Loucy (cell line): ENCODE data around the gene MAN1C1.

Experiments
- H2AFZ ChIP-seq: fragments of 200-600 bp; sonication (generic); 2 replicates; pipeline ENCODE4 v1.6.0; 2016; ENCODE audit warnings: antibody characterized with exemption, mild to moderate bottlenecking, low read length, moderate library complexity
- H3F3A ChIP-seq: fragments of 200-600 bp; 2 replicates; pipeline ENCODE4 v1.6.0; 2016; ENCODE audit warnings: antibody characterized with exemption, low read depth, mild to moderate bottlenecking
- H3K27me3 ChIP-seq: fragments of 200-600 bp; sonication (generic); 2 replicates; pipeline ENCODE4 v1.6.1; 2014; ENCODE audit warnings: low read length, mild to moderate bottlenecking; ENCODE audit not compliant: insufficient read depth, poor library complexity, severe bottlenecking
- H3K36me3 ChIP-seq: fragments of 200-600 bp; sonication (generic); 2 replicates; pipeline ENCODE4 v1.6.1; 2016; ENCODE audit warnings: low read length; ENCODE audit not compliant: insufficient read depth
- H3K4me1 ChIP-seq: fragments of 200-600 bp; sonication (generic); 2 replicates; pipeline ENCODE4 v1.5.1; 2014; ENCODE audit warnings: low read length, mild to moderate bottlenecking; ENCODE audit not compliant: insufficient read depth, poor library complexity, severe bottlenecking
- H3K4me2 ChIP-seq: fragments of 200-600 bp; sonication (generic); 2 replicates; pipeline ENCODE4 v1.6.0; 2014; ENCODE audit warnings: antibody characterized with exemption, low read length, low read depth, mild to moderate bottlenecking; ENCODE audit not compliant: poor library complexity, severe bottlenecking
- H3K4me3 ChIP-seq: fragments of 200-600 bp; sonication (generic); 2 replicates; pipeline ENCODE4 v1.5.1; 2014; ENCODE audit warnings: low read length, mild to moderate bottlenecking, mixed read lengths; ENCODE audit not compliant: poor library complexity, severe bottlenecking
- H3K79me2 ChIP-seq: fragments of 200-600 bp; sonication (generic); 2 replicates; pipeline ENCODE4 v1.6.1; 2014; ENCODE audit warnings: low read length; ENCODE audit not compliant: insufficient read depth
- H3K9ac ChIP-seq: fragments of 200-600 bp; sonication (generic); 2 replicates; pipeline ENCODE4 v1.6.0; 2014; ENCODE audit warnings: mild to moderate bottlenecking, low read depth, low read length, moderate library complexity; ENCODE audit not compliant: poor library complexity, severe bottlenecking
- H3K9me2 ChIP-seq: fragments of 200-600 bp; sonication (generic); replicated peaks from 2 replicates; pipeline ENCODE4 v1.6.1; 2016; ENCODE audit warnings: low read depth, low read length, mixed read lengths
- H3K9me3 ChIP-seq: fragments of 200-600 bp; sonication (generic); 2 replicates; pipeline ENCODE4 v1.6.1; 2014; ENCODE audit warnings: mild to moderate bottlenecking, antibody characterized with exemption, low read length, low read depth; ENCODE audit not compliant: insufficient read depth
- H4K20me1 ChIP-seq: fragments of 200-600 bp; sonication (generic); 2 replicates; pipeline ENCODE4 v1.6.0; 2014; ENCODE audit warnings: antibody characterized with exemption, low read length, mild to moderate bottlenecking; ENCODE audit not compliant: insufficient read depth, poor library complexity, severe bottlenecking
- EZH2phosphoT487 ChIP-seq: fragments of 200-600 bp; IDR thresholded peaks from 2 replicates; pipeline ENCODE4 v1.6.1; 2018; ENCODE audit warnings: antibody characterized with exemption, mild to moderate bottlenecking, moderate library complexity, borderline replicate concordance
- TF ChIP-seq, protein P1 (sequence below): fragments of 200-600 bp; sonication (generic); conservative IDR thresholded peaks from 2 replicates; pipeline ENCODE4 v1.5.1; 2014; ENCODE audit warnings: mild to moderate bottlenecking, antibody characterized with exemption, low read length

The MAN1C1 gene

DNA sequence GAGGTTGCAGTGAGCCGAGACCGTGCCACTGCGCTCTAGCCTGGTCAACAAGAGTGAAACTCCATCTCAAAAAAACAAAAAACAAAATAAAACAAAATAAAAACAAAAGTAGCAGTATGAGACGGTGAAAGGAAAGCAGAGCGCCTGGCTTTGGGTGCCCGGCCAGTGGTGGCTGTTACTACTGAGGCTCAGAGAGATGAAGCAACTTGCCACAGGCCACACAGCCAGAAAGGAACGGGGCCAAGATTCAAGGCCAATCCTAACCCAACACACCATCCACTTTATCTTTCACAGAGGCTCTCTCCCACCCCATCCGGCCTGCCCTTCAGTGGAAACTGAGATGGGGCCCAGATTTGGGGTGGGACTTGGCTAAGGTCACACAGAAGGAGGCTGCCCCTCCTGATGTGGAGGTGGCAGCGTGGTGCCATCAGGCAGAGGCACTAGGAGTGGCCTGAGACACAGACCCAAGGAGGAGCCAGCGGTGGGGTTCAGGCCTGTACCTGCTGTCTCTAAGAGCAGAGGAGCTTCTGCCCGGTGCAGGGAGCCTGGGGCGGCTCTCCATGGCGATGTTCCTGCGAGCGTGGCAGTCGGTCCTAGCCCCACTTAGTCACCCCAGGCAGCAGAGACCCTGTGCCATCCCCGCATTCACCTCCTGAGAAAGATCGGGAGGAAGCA, 40.0 kb upstream of the MAN1C1 start:
- H3K4me3 ChIP-seq, result no peak overlapping the region
- no peaks in the 10 kb centered on the region for H3K4me1 ChIP-seq
- H3K4me2 ChIP-seq, result no peak overlapping the region
- no peak overlapping the region for H3K9ac ChIP-seq
- H3K9me2 ChIP-seq, result no peaks in the 10 kb centered on the region
- H4K20me1 ChIP-seq, result no peaks in the 10 kb centered on the region
- H2AFZ ChIP-seq, result no peak overlapping the region
- H3K27me3 ChIP-seq, result no peaks in the 10 kb centered on the region
- no peaks in the 10 kb centered on the region for H3F3A ChIP-seq
- no peaks in the 10 kb centered on the region for H3K79me2 ChIP-seq
- TF ChIP-seq EZH2phosphoT487, result no peak
- TF ChIP-seq, protein P1, sequence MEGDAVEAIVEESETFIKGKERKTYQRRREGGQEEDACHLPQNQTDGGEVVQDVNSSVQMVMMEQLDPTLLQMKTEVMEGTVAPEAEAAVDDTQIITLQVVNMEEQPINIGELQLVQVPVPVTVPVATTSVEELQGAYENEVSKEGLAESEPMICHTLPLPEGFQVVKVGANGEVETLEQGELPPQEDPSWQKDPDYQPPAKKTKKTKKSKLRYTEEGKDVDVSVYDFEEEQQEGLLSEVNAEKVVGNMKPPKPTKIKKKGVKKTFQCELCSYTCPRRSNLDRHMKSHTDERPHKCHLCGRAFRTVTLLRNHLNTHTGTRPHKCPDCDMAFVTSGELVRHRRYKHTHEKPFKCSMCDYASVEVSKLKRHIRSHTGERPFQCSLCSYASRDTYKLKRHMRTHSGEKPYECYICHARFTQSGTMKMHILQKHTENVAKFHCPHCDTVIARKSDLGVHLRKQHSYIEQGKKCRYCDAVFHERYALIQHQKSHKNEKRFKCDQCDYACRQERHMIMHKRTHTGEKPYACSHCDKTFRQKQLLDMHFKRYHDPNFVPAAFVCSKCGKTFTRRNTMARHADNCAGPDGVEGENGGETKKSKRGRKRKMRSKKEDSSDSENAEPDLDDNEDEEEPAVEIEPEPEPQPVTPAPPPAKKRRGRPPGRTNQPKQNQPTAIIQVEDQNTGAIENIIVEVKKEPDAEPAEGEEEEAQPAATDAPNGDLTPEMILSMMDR, result no peak
- H3K9me3 ChIP-seq, result no peaks in the 10 kb centered on the region
- no peaks in the 10 kb centered on the region for H3K36me3 ChIP-seq

DNA sequence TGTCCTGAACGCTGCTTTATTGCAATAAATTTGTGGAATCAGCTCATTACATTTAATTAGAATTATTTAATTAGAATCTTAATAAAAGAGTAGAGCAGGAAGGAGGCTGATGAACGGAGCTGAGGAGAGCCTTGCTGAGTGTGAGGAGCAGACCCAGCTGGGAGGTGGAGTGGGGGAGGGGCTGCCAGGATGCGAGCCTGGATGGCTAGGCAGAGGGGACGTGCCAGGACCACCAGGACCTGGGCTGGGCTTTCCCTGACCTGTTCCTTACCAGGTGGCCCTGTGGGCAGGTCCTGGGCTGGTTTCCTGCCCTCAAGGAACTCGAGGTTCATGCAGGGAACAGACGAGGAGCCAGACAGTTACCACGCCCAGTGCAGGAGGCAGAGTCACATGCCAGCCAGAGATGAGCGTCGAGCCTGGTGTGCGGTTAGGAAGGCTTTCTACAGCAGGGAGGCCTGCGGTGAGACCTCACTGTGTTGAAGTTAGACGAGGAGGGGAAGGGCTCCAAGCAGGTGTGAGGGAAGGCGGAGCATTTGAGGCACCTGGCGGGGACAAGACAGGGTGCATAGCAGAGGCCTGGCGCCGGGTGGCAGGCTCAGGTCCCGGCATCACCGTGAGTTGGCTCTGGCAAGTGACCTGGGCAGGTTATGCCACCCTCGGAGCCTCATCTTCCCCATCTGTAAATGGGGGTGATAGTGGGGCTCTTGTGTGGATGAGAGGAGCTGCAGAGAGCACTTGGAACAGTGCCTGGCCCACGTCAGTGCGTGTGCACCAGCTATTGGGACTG, 39.3 kb upstream of the MAN1C1 start:
- no peaks in the 10 kb centered on the region for H3K9me2 ChIP-seq
- H3K36me3 ChIP-seq, result no peaks in the 10 kb centered on the region
- H3K4me3 ChIP-seq, result no peak overlapping the region
- no peaks in the 10 kb centered on the region for H4K20me1 ChIP-seq
- H3K9ac ChIP-seq, result no peak overlapping the region
- no peak for TF ChIP-seq EZH2phosphoT487
- TF ChIP-seq, protein P1, result no peak
- H3K79me2 ChIP-seq, result no peaks in the 10 kb centered on the region
- no peaks in the 10 kb centered on the region for H3K4me1 ChIP-seq
- H3K9me3 ChIP-seq, result no peaks in the 10 kb centered on the region
- no peaks in the 10 kb centered on the region for H3F3A ChIP-seq
- H2AFZ ChIP-seq, result no peak overlapping the region
- no peak overlapping the region for H3K4me2 ChIP-seq
- no peaks in the 10 kb centered on the region for H3K27me3 ChIP-seq

DNA sequence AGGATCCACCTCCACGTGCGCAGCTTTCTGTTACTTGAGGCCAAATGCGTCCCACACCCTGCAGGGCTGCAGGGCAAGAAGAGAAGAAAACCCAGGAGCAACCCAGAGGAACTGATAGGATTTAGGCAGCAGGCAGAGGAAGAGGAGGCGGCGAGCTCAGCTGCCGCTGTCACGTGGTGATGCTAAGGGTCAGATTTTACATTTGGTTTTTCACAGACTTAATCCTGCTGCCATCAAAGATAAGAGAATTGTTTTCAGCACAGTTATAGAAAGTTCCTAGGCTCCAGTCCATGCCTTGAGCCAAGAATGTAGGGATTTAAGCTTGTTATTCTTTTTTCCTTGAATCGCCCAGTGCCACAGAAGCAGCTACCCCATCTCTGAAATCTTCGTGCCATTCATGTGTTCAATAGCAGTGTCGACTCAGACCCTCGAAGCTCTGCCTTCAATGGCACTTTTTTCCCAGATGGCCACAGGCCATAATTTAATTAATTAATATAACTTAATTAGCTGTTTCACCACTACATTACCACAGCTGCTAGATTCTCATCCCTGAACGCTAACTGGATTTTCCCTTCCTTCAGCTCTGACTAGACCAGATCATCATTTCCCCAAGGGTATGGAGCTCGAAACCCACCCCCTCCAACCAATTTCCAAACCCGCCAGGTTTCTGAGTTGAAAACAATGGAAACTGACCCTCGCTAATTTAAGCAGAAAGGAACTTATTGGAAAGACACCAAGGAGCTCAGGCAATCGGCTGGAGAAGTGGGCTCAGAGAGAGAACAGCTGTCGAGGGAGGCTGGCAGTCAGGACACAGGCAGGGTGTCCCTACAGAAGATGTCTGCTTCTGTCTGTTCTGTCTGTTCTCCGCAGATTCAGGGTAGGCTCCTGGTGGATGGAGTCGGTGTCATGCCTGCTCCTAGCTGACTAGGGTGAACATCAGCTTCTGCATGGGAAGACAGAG, 37.0 kb upstream of the MAN1C1 start:
- Histone ChIP-seq H3K36me3 (no peaks in the 10 kb centered on the region), H3K4me2 (no peak overlapping the region), H3K9ac (no peak overlapping the region), H3K4me1 (no peaks in the 10 kb centered on the region), H4K20me1 (no peaks in the 10 kb centered on the region), H3F3A (no peaks in the 10 kb centered on the region), H3K4me3 (no peak overlapping the region), H3K9me3 (no peaks in the 10 kb centered on the region), H3K27me3 (no peaks in the 10 kb centered on the region), H3K9me2 (no peaks in the 10 kb centered on the region), H3K79me2 (no peaks in the 10 kb centered on the region), H2AFZ (no peak overlapping the region)
- TF ChIP-seq, protein P1, result no peak
- no peak for TF ChIP-seq EZH2phosphoT487
